HCT116 (cell line): ENCODE data around the gene SLC22A2. TPM values are rescaled to one million over a fixed set of nuclear protein-coding genes. Genes with fewer than 3 reads are reported as not detected.

Experiments used
- ATAC-seq: fragments of 200-7000 bp; cut with Tn5 transposase; 2 replicates; pipeline ENCODE4 v1.9.1; 2020; ENCODE audit warnings: mild to moderate bottlenecking, moderate library complexity
- BruUV-seq: library from RNA; stranded (reverse); fragments of 400-500 nt; replicated peaks from 2 replicates; lab custom pipeline; 2021; lab: Mats Ljungman, UMichigan
- CTCF ChIA-PET: fragments of 300-600 bp; sonication (Branson Sonifier 250); formaldehyde crosslinking; loops from one replicate; lab custom pipeline; 2021; ENCODE audit warnings: antibody characterized with exemption; lab: Charles Lee
- POLR2A ChIA-PET: fragments of 300-600, 350-600 bp; sonication (Branson Sonifier 250); formaldehyde crosslinking; loops from one replicate; lab custom pipeline; 2021; ENCODE audit warnings: antibody characterized with exemption; lab: Charles Lee
- RAD21 ChIA-PET, 2 experiments: fragments of 300-600 bp; sonication (Branson Sonifier 250); formaldehyde crosslinking; loops; one replicate each; lab custom pipeline; 2023; ENCODE audit warnings: low total read pairs in 2 of 2; ENCODE audit not compliant: uncharacterized antibody in 2 of 2, unreplicated experiment in 2 of 2, low non-redundant PET in 1 of 2; lab: Charles Lee
- DNase-seq: peaks from one replicate; pipeline ENCODE4 v3.0.0-alpha.2; 2010; ENCODE audit warnings: low read depth, low spot score
- H2AFZ ChIP-seq: fragments of 200-600 bp; shearing (Covaris generic), sonication (generic); 2 replicates; pipeline ENCODE4 v1.6.1; 2017; ENCODE audit warnings: low read depth, mixed run types, mixed read lengths, antibody characterized with exemption, low read length; ENCODE audit not compliant: poor library complexity, severe bottlenecking
- H3K27ac ChIP-seq: 2 replicates; pipeline ENCODE4 v1.5.1; 2012; ENCODE audit warnings: low read depth, low read length
- H3K27me3 ChIP-seq: fragments of 200-600 bp; sonication (generic); 2 replicates; pipeline ENCODE4 v1.6.1; 2016; ENCODE audit warnings: mixed run types, low read length, mixed read lengths; ENCODE audit not compliant: insufficient read depth
- H3K36me3 ChIP-seq, 2 experiments: fragments of 200-500 bp in 1 of 2; fragments of 200-600 bp in 1 of 2; sonication (Bioruptor generic) in 1 of 2; sonication (generic) in 1 of 2; 2 replicates each; pipeline versions ENCODE4 v1.5.1 to v1.6.1; 2014 to 2016; ENCODE audit warnings: low read length in 2 of 2, inconsistent platforms in 1 of 2, mixed read lengths in 1 of 2, mixed run types in 1 of 2; ENCODE audit not compliant: insufficient read depth in 2 of 2, control insufficient read depth in 1 of 2
- H3K4me1 ChIP-seq, 2 experiments: fragments of 200-600 bp in 1 of 2; sonication (generic) in 1 of 2; 2 replicates each; pipeline versions ENCODE4 v1.5.1 to v1.6.1; 2012 to 2017; ENCODE audit warnings: low read length in 2 of 2, inconsistent platforms in 1 of 2, mild to moderate bottlenecking in 1 of 2, mixed read lengths in 1 of 2, mixed run types in 1 of 2, moderate library complexity in 1 of 2; ENCODE audit not compliant: insufficient read depth in 2 of 2, control insufficient read depth in 1 of 2
- H3K4me2 ChIP-seq: fragments of 200-600 bp; sonication (generic); 2 replicates; pipeline ENCODE4 v1.6.1; 2017; ENCODE audit warnings: mixed run types, low read length, mixed read lengths
- H3K4me3 ChIP-seq, 2 experiments: fragments of 200-600 bp in 1 of 2; sonication (generic) in 1 of 2; replicated peaks in 1 of 2; 2 replicates each; pipeline ENCODE4 v1.5.1; 2011 to 2016; ENCODE audit warnings: low read length in 2 of 2, control low read depth in 1 of 2, low read depth in 1 of 2, mild to moderate bottlenecking in 1 of 2, mixed read lengths in 1 of 2, mixed run types in 1 of 2
- H3K79me2 ChIP-seq: fragments of 200-600 bp; sonication (generic); 2 replicates; pipeline ENCODE4 v1.6.1; 2017; ENCODE audit warnings: mild to moderate bottlenecking, mixed run types, low read length, moderate library complexity, mixed read lengths; ENCODE audit not compliant: insufficient read depth
- H3K9ac ChIP-seq: fragments of 200-600 bp; sonication (generic); 2 replicates; pipeline ENCODE4 v1.6.1; 2016; ENCODE audit warnings: low read length, mixed read lengths
- H3K9me2 ChIP-seq: fragments of 200-600 bp; sonication (generic), shearing (Covaris generic); 2 replicates; pipeline ENCODE4 v1.6.1; 2017; ENCODE audit warnings: mixed run types, mild to moderate bottlenecking, moderate library complexity; ENCODE audit not compliant: insufficient read depth
- H3K9me3 ChIP-seq, 2 experiments: fragments of 200-500 bp in 1 of 2; fragments of 200-600 bp in 1 of 2; sonication (Bioruptor generic) in 1 of 2; sonication (generic) in 1 of 2; 2 replicates each; pipeline ENCODE4 v1.6.1; 2014 to 2017; ENCODE audit warnings: low read length in 2 of 2, mixed read lengths in 2 of 2, inconsistent platforms in 1 of 2, low read depth in 1 of 2, mild to moderate bottlenecking in 1 of 2, mixed run types in 1 of 2, moderate library complexity in 1 of 2; ENCODE audit not compliant: control insufficient read depth in 1 of 2, insufficient read depth in 1 of 2
- H4K20me1 ChIP-seq: fragments of 200-600 bp; sonication (generic), shearing (Covaris generic); 2 replicates; pipeline ENCODE4 v1.6.1; 2017; ENCODE audit warnings: mixed run types, mild to moderate bottlenecking, moderate library complexity; ENCODE audit not compliant: insufficient read depth
- CEBPB ChIP-seq: IDR thresholded peaks from 2 replicates; pipeline ENCODE4 v1.6.1; 2012; ENCODE audit warnings: low read depth
- CTCF ChIP-seq, 3 experiments: fragments of 200-600 bp in 1 of 3; sonication (generic) in 1 of 3; IDR thresholded peaks in 2 of 3; conservative IDR thresholded peaks in 1 of 3; 2 replicates each; pipeline ENCODE4 v1.5.1; 2012 to 2017; ENCODE audit warnings: low read depth in 2 of 3, low read length in 2 of 3, antibody characterized with exemption in 1 of 3, borderline replicate concordance in 1 of 3, control low read depth in 1 of 3, mild to moderate bottlenecking in 1 of 3, mixed read lengths in 1 of 3, mixed run types in 1 of 3, moderate library complexity in 1 of 3; ENCODE audit not compliant: insufficient read depth in 1 of 3
- EGR1 ChIP-seq: IDR thresholded peaks from 2 replicates; pipeline ENCODE4 v1.6.1; 2012; ENCODE audit warnings: low read depth
- ELF1 ChIP-seq: IDR thresholded peaks from 2 replicates; pipeline ENCODE4 v1.6.1; 2012; ENCODE audit warnings: low read depth, borderline replicate concordance
- EZH2 ChIP-seq: fragments of 200-600 bp; sonication (generic); IDR thresholded peaks from 2 replicates; pipeline ENCODE4 v1.6.1; 2017; ENCODE audit warnings: antibody characterized with exemption, mixed run types
- EZH2phosphoT487 ChIP-seq: fragments of 200-600 bp; IDR thresholded peaks from 2 replicates; pipeline ENCODE4 v1.6.1; 2018; ENCODE audit warnings: antibody characterized with exemption, borderline replicate concordance
- FOSL1 ChIP-seq: IDR thresholded peaks from 2 replicates; pipeline ENCODE4 v1.6.1; 2012; ENCODE audit warnings: low read depth
- JUND ChIP-seq: IDR thresholded peaks from 2 replicates; pipeline ENCODE4 v1.6.1; 2012
- MAX ChIP-seq: IDR thresholded peaks from 2 replicates; pipeline ENCODE4 v1.6.1; 2012
- POLR2AphosphoS5 ChIP-seq: IDR thresholded peaks from 2 replicates; pipeline ENCODE4 v1.6.1; 2011; ENCODE audit warnings: mild to moderate bottlenecking, low read depth, low read length, moderate library complexity
- RAD21 ChIP-seq: IDR thresholded peaks from 2 replicates; pipeline ENCODE4 v1.6.1; 2012; ENCODE audit warnings: low read depth, mild to moderate bottlenecking
- SIN3A ChIP-seq: IDR thresholded peaks from 2 replicates; pipeline ENCODE4 v1.6.1; 2012; ENCODE audit warnings: low read depth
- SP1 ChIP-seq: IDR thresholded peaks from 2 replicates; pipeline ENCODE4 v1.6.1; 2012; ENCODE audit warnings: low read depth
- TCF7L2 ChIP-seq: IDR thresholded peaks from 2 replicates; pipeline ENCODE4 v1.7.0; 2011; ENCODE audit warnings: borderline replicate concordance, inconsistent platforms; ENCODE audit not compliant: insufficient read depth, insufficient read length; ENCODE audit errors: extremely low read depth
- YY1 ChIP-seq: IDR thresholded peaks from 2 replicates; pipeline ENCODE4 v1.6.1; 2011; ENCODE audit warnings: low read length, low read depth, moderate library complexity, mild to moderate bottlenecking; ENCODE audit not compliant: insufficient replicate concordance; ENCODE audit errors: extremely low read depth
- ZFX ChIP-seq: fragments of 450-650 bp; IDR thresholded peaks from 2 replicates; pipeline ENCODE4 v1.6.1; 2017
- intact Hi-C: fragments of 100-400 bp; cut with micrococcal nuclease; formaldehyde crosslinking; loops from 2 replicates; pipeline ENCODE4 v1.10.0; 2022
- total RNA-seq: library from RNA; stranded (reverse); gene quantifications from one replicate; pipeline ENCODE4 v1.2.1, GENCODE V29; 2021; ENCODE audit not compliant: unreplicated experiment
- TF ChIP-seq, protein P1 (sequence below): IDR thresholded peaks from 2 replicates; pipeline ENCODE4 v1.6.1; 2012
- TF ChIP-seq, protein P2 (sequence below): IDR thresholded peaks from 2 replicates; pipeline ENCODE4 v1.6.1; 2012; ENCODE audit warnings: low read depth
- TF ChIP-seq, protein P3 (sequence below): IDR thresholded peaks from 2 replicates; pipeline ENCODE4 v1.6.1; 2011; ENCODE audit warnings: mild to moderate bottlenecking, low read length, moderate library complexity; ENCODE audit not compliant: insufficient replicate concordance; ENCODE audit errors: extremely low read depth

Gene SLC22A2
- total RNA-seq, 1 experiment from 2014 or later = not detected

DNA sequence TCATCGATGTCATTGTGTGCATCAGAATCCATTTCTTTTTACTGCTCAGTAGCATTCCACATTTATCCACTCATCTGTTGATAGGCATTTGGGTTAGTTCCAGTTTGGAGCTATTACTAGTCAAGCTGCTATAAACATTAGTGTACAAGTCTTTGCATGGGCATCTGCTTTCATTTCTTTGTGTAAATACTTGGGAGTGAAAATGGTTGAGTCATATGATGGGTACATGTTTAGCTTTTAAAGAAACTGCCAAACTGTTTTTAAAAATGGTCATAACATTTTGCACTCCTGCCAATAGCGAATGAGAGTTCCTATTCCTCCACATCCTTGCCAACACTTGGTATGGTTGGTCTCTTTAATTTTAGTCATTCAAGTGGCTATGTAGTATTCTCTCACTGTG lies 21.2 kb upstream of the SLC22A2 start:
- H3K27ac ChIP-seq = no peak overlapping the region
- no peak overlapping the region for H3K4me3 ChIP-seq
- no peaks in the 10 kb centered on the region for H3K4me1 ChIP-seq
- no TSS peak for BruUV-seq
- H3K36me3 ChIP-seq = no peaks in the 10 kb centered on the region
- ChIA-PET RAD21 (no interaction called here), POLR2A (no interaction called here)
- TF ChIP-seq RAD21 (no peak), ZFX (no peak), EGR1 (no peak), POLR2AphosphoS5 (no peak), MAX (no peak), EZH2 (no peak), CEBPB (no peak), JUND (no peak), ELF1 (no peak), SP1 (no peak), EZH2phosphoT487 (no peak), CTCF (IDR thresholded peaks at IDR 0.05 in 2 of 3, conservative IDR thresholded peaks at IDR 0.05 in 1 of 3; ENCODE audit: borderline replicate concordance in 1 of 3, insufficient read depth in 1 of 3, low read depth in 2 of 3, low read length in 2 of 3) (no peak), TCF7L2 (no peak), YY1 (no peak), FOSL1 (no peak), SIN3A (no peak)
- TF ChIP-seq, protein P1, sequence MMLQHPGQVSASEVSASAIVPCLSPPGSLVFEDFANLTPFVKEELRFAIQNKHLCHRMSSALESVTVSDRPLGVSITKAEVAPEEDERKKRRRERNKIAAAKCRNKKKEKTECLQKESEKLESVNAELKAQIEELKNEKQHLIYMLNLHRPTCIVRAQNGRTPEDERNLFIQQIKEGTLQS = no peak
- TF ChIP-seq, protein P2, sequence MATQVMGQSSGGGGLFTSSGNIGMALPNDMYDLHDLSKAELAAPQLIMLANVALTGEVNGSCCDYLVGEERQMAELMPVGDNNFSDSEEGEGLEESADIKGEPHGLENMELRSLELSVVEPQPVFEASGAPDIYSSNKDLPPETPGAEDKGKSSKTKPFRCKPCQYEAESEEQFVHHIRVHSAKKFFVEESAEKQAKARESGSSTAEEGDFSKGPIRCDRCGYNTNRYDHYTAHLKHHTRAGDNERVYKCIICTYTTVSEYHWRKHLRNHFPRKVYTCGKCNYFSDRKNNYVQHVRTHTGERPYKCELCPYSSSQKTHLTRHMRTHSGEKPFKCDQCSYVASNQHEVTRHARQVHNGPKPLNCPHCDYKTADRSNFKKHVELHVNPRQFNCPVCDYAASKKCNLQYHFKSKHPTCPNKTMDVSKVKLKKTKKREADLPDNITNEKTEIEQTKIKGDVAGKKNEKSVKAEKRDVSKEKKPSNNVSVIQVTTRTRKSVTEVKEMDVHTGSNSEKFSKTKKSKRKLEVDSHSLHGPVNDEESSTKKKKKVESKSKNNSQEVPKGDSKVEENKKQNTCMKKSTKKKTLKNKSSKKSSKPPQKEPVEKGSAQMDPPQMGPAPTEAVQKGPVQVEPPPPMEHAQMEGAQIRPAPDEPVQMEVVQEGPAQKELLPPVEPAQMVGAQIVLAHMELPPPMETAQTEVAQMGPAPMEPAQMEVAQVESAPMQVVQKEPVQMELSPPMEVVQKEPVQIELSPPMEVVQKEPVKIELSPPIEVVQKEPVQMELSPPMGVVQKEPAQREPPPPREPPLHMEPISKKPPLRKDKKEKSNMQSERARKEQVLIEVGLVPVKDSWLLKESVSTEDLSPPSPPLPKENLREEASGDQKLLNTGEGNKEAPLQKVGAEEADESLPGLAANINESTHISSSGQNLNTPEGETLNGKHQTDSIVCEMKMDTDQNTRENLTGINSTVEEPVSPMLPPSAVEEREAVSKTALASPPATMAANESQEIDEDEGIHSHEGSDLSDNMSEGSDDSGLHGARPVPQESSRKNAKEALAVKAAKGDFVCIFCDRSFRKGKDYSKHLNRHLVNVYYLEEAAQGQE = no peak
- TF ChIP-seq, protein P3, sequence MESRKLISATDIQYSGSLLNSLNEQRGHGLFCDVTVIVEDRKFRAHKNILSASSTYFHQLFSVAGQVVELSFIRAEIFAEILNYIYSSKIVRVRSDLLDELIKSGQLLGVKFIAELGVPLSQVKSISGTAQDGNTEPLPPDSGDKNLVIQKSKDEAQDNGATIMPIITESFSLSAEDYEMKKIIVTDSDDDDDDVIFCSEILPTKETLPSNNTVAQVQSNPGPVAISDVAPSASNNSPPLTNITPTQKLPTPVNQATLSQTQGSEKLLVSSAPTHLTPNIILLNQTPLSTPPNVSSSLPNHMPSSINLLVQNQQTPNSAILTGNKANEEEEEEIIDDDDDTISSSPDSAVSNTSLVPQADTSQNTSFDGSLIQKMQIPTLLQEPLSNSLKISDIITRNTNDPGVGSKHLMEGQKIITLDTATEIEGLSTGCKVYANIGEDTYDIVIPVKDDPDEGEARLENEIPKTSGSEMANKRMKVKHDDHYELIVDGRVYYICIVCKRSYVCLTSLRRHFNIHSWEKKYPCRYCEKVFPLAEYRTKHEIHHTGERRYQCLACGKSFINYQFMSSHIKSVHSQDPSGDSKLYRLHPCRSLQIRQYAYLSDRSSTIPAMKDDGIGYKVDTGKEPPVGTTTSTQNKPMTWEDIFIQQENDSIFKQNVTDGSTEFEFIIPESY = no peak
- TF ChIP-seq, all 23 proteins: peak for 0
- DNase-seq (no peak), ATAC-seq (no peak)
- CTCF ChIA-PET = no interaction called here
- Histone ChIP-seq H2AFZ (no peak overlapping the region), H3K27me3 (no peaks in the 10 kb centered on the region), H3K9me3 (no peaks in the 10 kb centered on the region), H3K79me2 (no peaks in the 10 kb centered on the region), H3K4me2 (no peak overlapping the region), H3K9ac (no peak overlapping the region), H4K20me1 (no peaks in the 10 kb centered on the region), H3K9me2 (no peaks in the 10 kb centered on the region)
- intact Hi-C loops = no loop called here
